Caco-2 (cell line): ENCODE measurements around the gene ST6GALNAC5. TPM values are rescaled to one million over a fixed set of nuclear protein-coding genes. Genes with fewer than 3 reads are reported as not detected.

Experiments
- BruUV-seq: library from RNA; stranded (reverse); fragments of 400-500 nt; replicated peaks from 2 replicates; lab custom pipeline; 2021; lab: Mats Ljungman, UMichigan
- CTCF ChIA-PET: fragments of 300-600 bp; sonication (Branson Sonifier 250); formaldehyde crosslinking; loops from one replicate; lab custom pipeline; 2022; ENCODE audit warnings: antibody characterized with exemption; lab: Charles Lee
- POLR2A ChIA-PET: fragments of 300-600 bp; sonication (Branson Sonifier 250); formaldehyde crosslinking; loops from one replicate; lab custom pipeline; 2022; ENCODE audit warnings: antibody characterized with exemption; lab: Charles Lee
- DNase-seq, 2 experiments: peaks; one replicate each; pipeline versions ENCODE4 v3.0.0 to v3.0.0-alpha.2; 2020 to 2022
- H3K27me3 ChIP-seq: replicated peaks from 2 replicates; pipeline ENCODE4 v1.6.0; 2011; ENCODE audit warnings: low read length; ENCODE audit not compliant: control insufficient read depth, insufficient read depth
- H3K36me3 ChIP-seq: 2 replicates; pipeline ENCODE4 v1.5.1; 2011; ENCODE audit warnings: low read length; ENCODE audit not compliant: control insufficient read depth, insufficient read depth
- H3K4me1 ChIP-seq: fragments of 250-450 bp; sonication (Bioruptor Pico); 2 replicates; pipeline ENCODE4 v1.5.1; 2020; ENCODE audit warnings: mild to moderate bottlenecking
- H3K4me3 ChIP-seq: 2 replicates; pipeline ENCODE4 v1.5.1; 2011; ENCODE audit warnings: low read depth, mild to moderate bottlenecking, control low read depth, low read length
- H3K9me3 ChIP-seq: fragments of 250-450 bp; sonication (Bioruptor Pico); 2 replicates; pipeline ENCODE4 v1.5.1; 2020; ENCODE audit warnings: mild to moderate bottlenecking, moderate library complexity
- H3K27ac Mint-ChIP-seq: one replicate; pipeline ENCODE4 v1.8.0; 2022; ENCODE audit warnings: mixed read lengths; ENCODE audit not compliant: unreplicated experiment
- H3K27me3 Mint-ChIP-seq: one replicate; pipeline ENCODE4 v1.8.0; 2022; ENCODE audit warnings: mixed read lengths; ENCODE audit not compliant: insufficient read depth, unreplicated experiment
- H3K36me3 Mint-ChIP-seq: one replicate; pipeline ENCODE4 v1.8.0; 2022; ENCODE audit warnings: mild to moderate bottlenecking, mixed read lengths; ENCODE audit not compliant: insufficient read depth, unreplicated experiment
- H3K4me1 Mint-ChIP-seq: one replicate; pipeline ENCODE4 v1.8.0; 2022; ENCODE audit warnings: low read depth, mixed read lengths; ENCODE audit not compliant: unreplicated experiment
- H3K4me3 Mint-ChIP-seq: one replicate; pipeline ENCODE4 v1.8.0; 2022; ENCODE audit warnings: mild to moderate bottlenecking, moderate library complexity, mixed read lengths; ENCODE audit not compliant: unreplicated experiment
- H3K9me3 Mint-ChIP-seq: one replicate; pipeline ENCODE4 v1.8.0; 2022; ENCODE audit warnings: mixed read lengths; ENCODE audit not compliant: unreplicated experiment
- intact Hi-C: fragments of 100-400 bp; cut with micrococcal nuclease; formaldehyde crosslinking; loops from one replicate; pipeline ENCODE4 v1.10.0; 2022; ENCODE audit not compliant: unreplicated experiment
- total RNA-seq: library from RNA; stranded (reverse); gene quantifications from 2 replicates; pipeline ENCODE4 v1.2.3, GENCODE V29; 2022
- TF ChIP-seq, protein P1 (sequence below), 2 experiments: fragments of 200-600 bp in 1 of 2; IDR thresholded peaks; 1 replicate in 1 of 2; 2 replicates in 1 of 2; pipeline versions ENCODE4 v1.5.1 to v1.8.0; 2011 to 2022; ENCODE audit warnings: antibody characterized with exemption in 1 of 2, control low read depth in 1 of 2, inconsistent platforms in 1 of 2, low read depth in 1 of 2, low read length in 1 of 2, mild to moderate bottlenecking in 1 of 2, moderate library complexity in 1 of 2; ENCODE audit not compliant: insufficient read depth in 1 of 2, severe bottlenecking in 1 of 2, unreplicated experiment in 1 of 2

Gene ST6GALNAC5
- total RNA-seq, 1 experiment from 2014 or later, result 0.09 TPM

DNA sequence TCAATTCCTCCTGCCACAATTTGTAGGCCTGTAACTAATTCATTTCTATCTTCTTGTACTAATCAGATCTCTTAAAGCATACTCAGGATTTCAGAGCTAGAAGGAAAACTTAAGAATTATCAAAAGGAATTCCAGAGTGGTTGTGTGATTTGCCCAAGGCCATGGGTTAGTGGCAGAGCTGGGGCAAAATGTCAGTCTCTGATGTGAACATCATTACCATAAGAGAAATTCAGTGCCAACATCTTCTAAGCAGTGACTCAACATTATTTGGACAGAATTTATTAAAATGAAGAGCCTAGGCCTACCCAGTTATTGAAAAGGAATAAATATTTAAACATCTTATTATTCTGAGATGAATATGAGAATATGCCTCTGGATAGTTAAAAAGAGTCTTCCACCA lies 14.5 kb downstream of the ST6GALNAC5 start:
- no peaks in the 10 kb centered on the region for H3K4me1 Mint-ChIP-seq
- no TSS peak for BruUV-seq

DNA sequence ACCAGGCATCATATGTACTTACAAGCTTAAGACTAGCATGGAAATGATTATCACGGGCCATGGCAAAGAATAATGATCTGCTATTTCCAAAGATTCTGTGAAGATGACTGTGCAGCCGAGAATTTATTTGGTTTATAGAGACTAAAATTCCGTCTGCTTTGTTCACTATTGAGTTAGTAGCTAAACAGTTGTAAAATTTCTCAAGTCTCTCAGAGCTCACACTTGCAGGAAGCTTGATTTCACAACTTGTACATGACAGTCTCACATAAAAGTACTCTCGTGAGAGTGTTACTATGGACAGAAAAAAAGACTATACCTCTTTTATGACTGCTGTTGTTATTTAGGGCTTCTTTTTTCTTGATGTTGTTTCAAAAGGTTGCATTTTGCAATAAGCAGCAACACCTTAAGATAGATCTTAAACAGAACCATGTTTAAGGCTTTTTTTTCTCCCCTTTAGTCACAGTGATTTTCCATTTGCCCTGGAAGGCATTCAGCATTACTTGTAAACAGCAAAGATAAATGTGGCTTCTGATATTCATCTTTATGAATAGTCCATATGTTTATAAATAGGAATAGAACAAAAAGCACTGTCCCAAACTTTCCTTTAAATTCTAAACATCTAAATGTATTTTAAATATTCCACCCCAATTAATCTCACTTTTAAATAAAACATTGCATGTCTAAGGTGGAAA lies 24.8 kb downstream of the ST6GALNAC5 start:
- no peak overlapping the region for H3K4me3 Mint-ChIP-seq
- no peaks in the 10 kb centered on the region for H3K9me3 Mint-ChIP-seq
- no peaks in the 10 kb centered on the region for H3K27me3 ChIP-seq
- H3K4me3 ChIP-seq, result no peak overlapping the region
- CTCF ChIA-PET, result no interaction called here
- BruUV-seq, result no TSS peak
- H3K27me3 Mint-ChIP-seq, result peaks cover 3% of the 10 kb centered on the region
- H3K4me1 ChIP-seq, result no peaks in the 10 kb centered on the region
- intact Hi-C loops, result no loop called here
- POLR2A ChIA-PET, result no interaction called here
- H3K27ac Mint-ChIP-seq, result no peak overlapping the region
- no peaks in the 10 kb centered on the region for H3K36me3 Mint-ChIP-seq
- H3K9me3 ChIP-seq, result no peaks in the 10 kb centered on the region
- DNase-seq, result no peak
- H3K36me3 ChIP-seq, result no peaks in the 10 kb centered on the region
- no peaks in the 10 kb centered on the region for H3K4me1 Mint-ChIP-seq
- TF ChIP-seq, protein P1, sequence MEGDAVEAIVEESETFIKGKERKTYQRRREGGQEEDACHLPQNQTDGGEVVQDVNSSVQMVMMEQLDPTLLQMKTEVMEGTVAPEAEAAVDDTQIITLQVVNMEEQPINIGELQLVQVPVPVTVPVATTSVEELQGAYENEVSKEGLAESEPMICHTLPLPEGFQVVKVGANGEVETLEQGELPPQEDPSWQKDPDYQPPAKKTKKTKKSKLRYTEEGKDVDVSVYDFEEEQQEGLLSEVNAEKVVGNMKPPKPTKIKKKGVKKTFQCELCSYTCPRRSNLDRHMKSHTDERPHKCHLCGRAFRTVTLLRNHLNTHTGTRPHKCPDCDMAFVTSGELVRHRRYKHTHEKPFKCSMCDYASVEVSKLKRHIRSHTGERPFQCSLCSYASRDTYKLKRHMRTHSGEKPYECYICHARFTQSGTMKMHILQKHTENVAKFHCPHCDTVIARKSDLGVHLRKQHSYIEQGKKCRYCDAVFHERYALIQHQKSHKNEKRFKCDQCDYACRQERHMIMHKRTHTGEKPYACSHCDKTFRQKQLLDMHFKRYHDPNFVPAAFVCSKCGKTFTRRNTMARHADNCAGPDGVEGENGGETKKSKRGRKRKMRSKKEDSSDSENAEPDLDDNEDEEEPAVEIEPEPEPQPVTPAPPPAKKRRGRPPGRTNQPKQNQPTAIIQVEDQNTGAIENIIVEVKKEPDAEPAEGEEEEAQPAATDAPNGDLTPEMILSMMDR (IDR thresholded peaks at IDR 0.05; ENCODE audit: insufficient read depth in 1 of 2, low read depth in 1 of 2, low read length in 1 of 2, severe bottlenecking in 1 of 2, unreplicated experiment in 1 of 2), result no peak

More for the DNA sequence above, 14.5 kb downstream of the ST6GALNAC5 start:
- H3K9me3 Mint-ChIP-seq, result no peaks in the 10 kb centered on the region
- Histone ChIP-seq H3K27me3 (no peaks in the 10 kb centered on the region), H3K36me3 (no peaks in the 10 kb centered on the region), H3K9me3 (no peaks in the 10 kb centered on the region), H3K4me1 (no peaks in the 10 kb centered on the region), H3K4me3 (no peak overlapping the region)
- no peak for DNase-seq
- no peaks in the 10 kb centered on the region for H3K27me3 Mint-ChIP-seq
- no peaks in the 10 kb centered on the region for H3K36me3 Mint-ChIP-seq
- H3K4me3 Mint-ChIP-seq, result no peak overlapping the region
- no peak overlapping the region for H3K27ac Mint-ChIP-seq
- ChIA-PET POLR2A (no interaction called here), CTCF (no interaction called here)
- intact Hi-C loops, result no loop called here
- TF ChIP-seq, protein P1 (IDR thresholded peaks at IDR 0.05; ENCODE audit: insufficient read depth in 1 of 2, low read depth in 1 of 2, low read length in 1 of 2, severe bottlenecking in 1 of 2, unreplicated experiment in 1 of 2), result no peak

DNA sequence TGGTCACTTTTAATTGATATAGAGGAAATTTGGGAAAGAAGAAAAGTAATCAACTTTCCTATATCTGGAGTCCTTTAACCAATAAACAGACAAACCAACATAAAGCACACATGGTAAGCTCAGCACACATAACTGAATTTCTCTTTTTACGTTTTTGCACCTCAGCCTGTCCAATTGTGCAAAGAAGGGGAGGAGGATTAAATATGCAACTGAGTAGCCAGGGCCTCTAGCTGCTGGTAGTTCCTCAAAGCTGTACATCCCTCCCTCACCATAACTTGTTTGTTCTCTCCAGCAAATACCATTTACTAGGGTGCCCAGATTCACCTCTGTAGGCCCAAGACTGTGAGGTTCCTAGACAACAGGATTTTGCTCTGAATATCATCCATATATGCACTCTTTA lies 25.4 kb downstream of the ST6GALNAC5 start:
- no peak overlapping the region for H3K4me3 Mint-ChIP-seq
- no peak overlapping the region for H3K27ac Mint-ChIP-seq
- POLR2A ChIA-PET, result no interaction called here
- no peaks in the 10 kb centered on the region for H3K27me3 ChIP-seq
- intact Hi-C loops, result no loop called here
- BruUV-seq, result no TSS peak
- H3K27me3 Mint-ChIP-seq, result peaks cover 3% of the 10 kb centered on the region
- H3K4me3 ChIP-seq, result no peak overlapping the region
- no peaks in the 10 kb centered on the region for H3K36me3 Mint-ChIP-seq
- H3K36me3 ChIP-seq, result no peaks in the 10 kb centered on the region
- TF ChIP-seq, protein P1 (IDR thresholded peaks at IDR 0.05; ENCODE audit: insufficient read depth in 1 of 2, low read depth in 1 of 2, low read length in 1 of 2, severe bottlenecking in 1 of 2, unreplicated experiment in 1 of 2), result no peak
- H3K4me1 Mint-ChIP-seq, result no peaks in the 10 kb centered on the region
- no peaks in the 10 kb centered on the region for H3K9me3 Mint-ChIP-seq
- H3K9me3 ChIP-seq, result no peaks in the 10 kb centered on the region
- H3K4me1 ChIP-seq, result no peaks in the 10 kb centered on the region
- no peak for DNase-seq
- CTCF ChIA-PET, result no interaction called here
